PC-3 (cell line): Measurements from ENCODE around the gene PYDC1.

Source experiments
- CTCF ChIP-seq: fragments of 300-600 bp; sonication (generic); conservative IDR thresholded peaks from 2 replicates; pipeline ENCODE4 v1.5.1; 2017; ENCODE audit warnings: antibody characterized with exemption, low read depth, mild to moderate bottlenecking, low read length
- EZH2 ChIP-seq: fragments of 300-600 bp; sonication (generic); IDR thresholded peaks from one replicate; pipeline ENCODE4 v1.6.1; 2017; ENCODE audit warnings: antibody characterized with exemption, mild to moderate bottlenecking, low read length; ENCODE audit not compliant: unreplicated experiment
- EZH2phosphoT487 ChIP-seq: fragments of 300-600 bp; sonication (generic); IDR thresholded peaks from 2 replicates; pipeline ENCODE4 v1.6.1; 2018; ENCODE audit warnings: mild to moderate bottlenecking, antibody characterized with exemption, low read length, borderline replicate concordance

DNA sequence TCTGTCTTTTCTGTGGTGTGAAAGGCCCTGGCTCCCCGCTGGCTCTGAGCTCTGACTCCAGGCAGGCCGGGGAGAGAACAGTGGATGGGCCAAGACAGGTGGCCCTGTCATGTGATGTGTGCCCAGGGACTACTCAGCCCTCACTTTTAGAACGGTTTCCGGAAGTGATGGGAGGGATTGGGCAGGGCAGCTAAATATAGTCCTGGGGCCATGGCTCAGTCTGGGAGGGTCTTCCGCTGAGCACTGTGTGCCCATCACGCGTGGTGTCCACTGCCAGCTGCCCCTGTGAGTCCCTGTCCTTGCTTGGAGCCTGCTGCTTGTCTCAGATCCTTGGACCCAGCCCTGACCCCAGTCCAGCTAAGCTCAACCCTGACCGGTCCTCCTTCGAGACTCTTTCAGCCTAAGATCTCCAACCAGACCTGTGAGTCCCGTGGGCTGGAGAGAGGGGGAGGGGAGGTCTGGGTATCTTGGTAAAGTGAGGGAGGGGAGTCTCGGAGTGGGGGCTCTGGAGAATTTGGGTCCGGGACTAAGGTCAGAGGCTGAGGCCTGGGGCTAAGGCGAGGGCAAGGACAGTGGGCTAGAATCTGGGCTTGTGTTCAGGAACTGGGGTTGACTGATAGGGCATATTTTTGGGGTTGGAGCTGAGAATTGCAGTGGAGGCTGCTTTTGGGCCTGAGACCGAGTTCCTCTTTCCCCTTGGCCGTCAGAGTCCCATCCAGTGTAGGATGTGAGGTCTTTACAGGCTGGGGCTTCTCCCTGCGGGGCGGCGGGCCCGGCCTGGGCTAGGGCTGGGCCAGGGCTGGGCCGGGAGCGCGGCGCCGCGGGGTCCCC is 2.8 kb downstream of the PYDC1 start, which contains the start of gene TRIM72:
- TF ChIP-seq CTCF: no peak
- TF ChIP-seq EZH2: no peak
- TF ChIP-seq EZH2phosphoT487: no peak
